ENCODE results near the gene OR52B6. TPM values are rescaled to one million over a fixed set of nuclear protein-coding genes. Genes with fewer than 3 reads are reported as not detected.

OR52B6 gene
- total and polyA plus RNA-seq, 10 of the 15 experiments (the other 5 are each of a cell fraction or from before 2014, with no cell fraction given): 0.07 TPM; not detected in 9

- no peaks in the 10 kb centered on the region for H4K20me1 ChIP-seq (ENCODE audit: control insufficient read depth, insufficient read depth)
- intact Hi-C loops (cut with micrococcal nuclease; ENCODE audit: unreplicated experiment): no loop called here
- no TSS peak for BruUV-seq (replicated peaks)
These were observed 11.9 kb downstream of the OR52B6 start for GRCh38 chr11:5592615-5593014.

More at GRCh38 chr11:5592615-5593014, 11.9 kb downstream of the OR52B6 start:
- H2AFZ ChIP-seq (ENCODE audit: control insufficient read depth, low read depth, low read length): no peak overlapping the region
- H3K4me1 ChIP-seq (ENCODE audit: control insufficient read depth, insufficient read depth, low read length): no peaks in the 10 kb centered on the region; the same call in 1 of the 2 replicates
- FAIRE-seq (no peak), DNase-seq (ENCODE audit: low read depth, low spot score) (no peak), ATAC-seq (no peak)
- POLR2A ChIA-PET: no interaction called here
- no peak overlapping the region for H3K27ac ChIP-seq (ENCODE audit: control insufficient read depth, insufficient read depth)
- TF ChIP-seq BACH1 (IDR thresholded peaks at IDR 0.05; ENCODE audit: borderline replicate concordance) (no peak), FOS (IDR thresholded peaks at IDR 0.05; ENCODE audit: borderline replicate concordance, extremely low read depth, insufficient read length) (no peak), MYC (IDR thresholded peaks at IDR 0.05; ENCODE audit: insufficient read depth, insufficient read length, insufficient replicate concordance, low read length, severe bottlenecking) (no peak), BCLAF1 (IDR thresholded peaks at IDR 0.05) (no peak), ZBTB33 (IDR thresholded peaks at IDR 0.05) (no peak), CREM (IDR thresholded peaks at IDR 0.05; ENCODE audit: low read depth) (no peak), SUZ12 (IDR thresholded peaks at IDR 0.05; ENCODE audit: unreplicated experiment) (no peak), CHD2 (IDR thresholded peaks at IDR 0.05; ENCODE audit: borderline replicate concordance, low read depth, low read length) (no peak), NR2C1 (IDR thresholded peaks at IDR 0.05) (no peak)
- TF ChIP-seq, protein P1, sequence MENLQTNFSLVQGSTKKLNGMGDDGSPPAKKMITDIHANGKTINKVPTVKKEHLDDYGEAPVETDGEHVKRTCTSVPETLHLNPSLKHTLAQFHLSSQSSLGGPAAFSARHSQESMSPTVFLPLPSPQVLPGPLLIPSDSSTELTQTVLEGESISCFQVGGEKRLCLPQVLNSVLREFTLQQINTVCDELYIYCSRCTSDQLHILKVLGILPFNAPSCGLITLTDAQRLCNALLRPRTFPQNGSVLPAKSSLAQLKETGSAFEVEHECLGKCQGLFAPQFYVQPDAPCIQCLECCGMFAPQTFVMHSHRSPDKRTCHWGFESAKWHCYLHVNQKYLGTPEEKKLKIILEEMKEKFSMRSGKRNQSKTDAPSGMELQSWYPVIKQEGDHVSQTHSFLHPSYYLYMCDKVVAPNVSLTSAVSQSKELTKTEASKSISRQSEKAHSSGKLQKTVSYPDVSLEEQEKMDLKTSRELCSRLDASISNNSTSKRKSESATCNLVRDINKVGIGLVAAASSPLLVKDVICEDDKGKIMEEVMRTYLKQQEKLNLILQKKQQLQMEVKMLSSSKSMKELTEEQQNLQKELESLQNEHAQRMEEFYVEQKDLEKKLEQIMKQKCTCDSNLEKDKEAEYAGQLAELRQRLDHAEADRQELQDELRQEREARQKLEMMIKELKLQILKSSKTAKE (IDR thresholded peaks at IDR 0.05; ENCODE audit: low read depth, poor library complexity, severe bottlenecking): no peak
- TF ChIP-seq, protein P2, sequence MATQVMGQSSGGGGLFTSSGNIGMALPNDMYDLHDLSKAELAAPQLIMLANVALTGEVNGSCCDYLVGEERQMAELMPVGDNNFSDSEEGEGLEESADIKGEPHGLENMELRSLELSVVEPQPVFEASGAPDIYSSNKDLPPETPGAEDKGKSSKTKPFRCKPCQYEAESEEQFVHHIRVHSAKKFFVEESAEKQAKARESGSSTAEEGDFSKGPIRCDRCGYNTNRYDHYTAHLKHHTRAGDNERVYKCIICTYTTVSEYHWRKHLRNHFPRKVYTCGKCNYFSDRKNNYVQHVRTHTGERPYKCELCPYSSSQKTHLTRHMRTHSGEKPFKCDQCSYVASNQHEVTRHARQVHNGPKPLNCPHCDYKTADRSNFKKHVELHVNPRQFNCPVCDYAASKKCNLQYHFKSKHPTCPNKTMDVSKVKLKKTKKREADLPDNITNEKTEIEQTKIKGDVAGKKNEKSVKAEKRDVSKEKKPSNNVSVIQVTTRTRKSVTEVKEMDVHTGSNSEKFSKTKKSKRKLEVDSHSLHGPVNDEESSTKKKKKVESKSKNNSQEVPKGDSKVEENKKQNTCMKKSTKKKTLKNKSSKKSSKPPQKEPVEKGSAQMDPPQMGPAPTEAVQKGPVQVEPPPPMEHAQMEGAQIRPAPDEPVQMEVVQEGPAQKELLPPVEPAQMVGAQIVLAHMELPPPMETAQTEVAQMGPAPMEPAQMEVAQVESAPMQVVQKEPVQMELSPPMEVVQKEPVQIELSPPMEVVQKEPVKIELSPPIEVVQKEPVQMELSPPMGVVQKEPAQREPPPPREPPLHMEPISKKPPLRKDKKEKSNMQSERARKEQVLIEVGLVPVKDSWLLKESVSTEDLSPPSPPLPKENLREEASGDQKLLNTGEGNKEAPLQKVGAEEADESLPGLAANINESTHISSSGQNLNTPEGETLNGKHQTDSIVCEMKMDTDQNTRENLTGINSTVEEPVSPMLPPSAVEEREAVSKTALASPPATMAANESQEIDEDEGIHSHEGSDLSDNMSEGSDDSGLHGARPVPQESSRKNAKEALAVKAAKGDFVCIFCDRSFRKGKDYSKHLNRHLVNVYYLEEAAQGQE (IDR thresholded peaks at IDR 0.05; ENCODE audit: low read depth, low read length): no peak
- no peaks in the 10 kb centered on the region for H3K9me3 ChIP-seq (replicated peaks; ENCODE audit: control insufficient read depth, insufficient read depth, low read length)
- RAD21 ChIA-PET (ENCODE audit: unreplicated experiment): interaction anchor here (1.0 kb wide), 2 partner anchors 92 to 299 kb away, joined by 3 read pairs; partner anchors contain the start of gene TRIM5
- in situ Hi-C loops (cut with MboI): no loop called here
- SMC1A ChIA-PET (ENCODE audit: uncharacterized antibody, unreplicated experiment): interaction anchor here (0.5 to 1.4 kb wide), 3 partner anchors 10 to 263 kb away, joined by 3 to 4 read pairs (median 3); no protein-coding TSS in a partner anchor
- H3K9ac ChIP-seq (ENCODE audit: control insufficient read depth, insufficient read depth, low read length): no peak overlapping the region
- no peaks in the 10 kb centered on the region for H3K79me2 ChIP-seq (ENCODE audit: control insufficient read depth, insufficient read depth, low read length)
- CTCF ChIA-PET: interaction anchor here (1.1 to 1.5 kb wide), 3 partner anchors 9 to 215 kb away, joined by 3 to 4 read pairs (median 4); no protein-coding TSS in a partner anchor
- no peaks in the 10 kb centered on the region for H3K36me3 ChIP-seq (ENCODE audit: control insufficient read depth in 2 of 2, insufficient read depth in 2 of 2, low read length in 1 of 2)
- 68% methylated on average over 5 of the region's 5 CpGs for WGBS (ENCODE audit: insufficient coverage, insufficient replicate concordance, low lambda C conversion rate, missing lambda C conversion rate)
- H3K27me3 ChIP-seq (replicated peaks in 1 of 2; ENCODE audit: control insufficient read depth in 2 of 2, insufficient read depth in 2 of 2, low read length in 1 of 2): no peaks in the 10 kb centered on the region
- H3K4me3 ChIP-seq: no peak overlapping the region
- H3K4me2 ChIP-seq (ENCODE audit: control insufficient read depth, insufficient read depth): no peak overlapping the region

All from GM12878 (cell line).